Mammary epithelial cell (primary cell): ENCODE data around the gene CNGA2.

Experiments used
- CTCF ChIP-seq, 2 donors: IDR thresholded peaks in 1 of 2; conservative IDR thresholded peaks in 1 of 2; 2 replicates each; pipeline ENCODE4 v1.5.1; 2011 to 2012; ENCODE audit warnings: inconsistent platforms in 2 of 2, low read length in 2 of 2, mild to moderate bottlenecking in 2 of 2, control low read depth in 1 of 2, low read depth in 1 of 2; ENCODE audit not compliant: insufficient read depth in 1 of 2; ENCODE audit errors: extremely low read depth in 1 of 2
- EZH2 ChIP-seq: IDR thresholded peaks from 2 replicates; pipeline ENCODE4 v1.6.1; 2012; ENCODE audit warnings: low read length, inconsistent platforms, borderline replicate concordance

GRCh38 chrX:151702026-151702714 lies 32.4 kb upstream of the CNGA2 start:
- no peak for TF ChIP-seq CTCF (conservative IDR thresholded peaks at IDR 0.05 in 1 of 2, IDR thresholded peaks at IDR 0.05 in 1 of 2; ENCODE audit: extremely low read depth in 1 of 2, insufficient read depth in 1 of 2, low read depth in 1 of 2, low read length in 2 of 2)
- no peak for TF ChIP-seq EZH2
